Measurements from ENCODE around the gene SLC16A1.

- TF ChIP-seq EZH2 (IDR thresholded peaks at IDR 0.05; ENCODE audit: low read depth, unreplicated experiment) (no peak), CTCF (conservative IDR thresholded peaks at IDR 0.05; ENCODE audit: low read depth in 2 of 2) (no peak), REST (IDR thresholded peaks at IDR 0.05; ENCODE audit: unreplicated experiment) (no peak), POLR2AphosphoS5 (IDR thresholded peaks at IDR 0.05; ENCODE audit: low read depth) (no peak), CREB1 (CRISPR knock-in tag; IDR thresholded peaks at IDR 0.05; ENCODE audit: low read depth) (no peak)
These were observed 5.1 kb upstream of the SLC16A1 start for GRCh38 chr1:112961072-112961471.

Measured in GM23338 (cell line).